VCaP (cell line): ENCODE results near the gene APOA1.

ENCODE experiments used
- H3K27ac ChIP-seq: fragments of 450-650 bp; 2 replicates; pipeline ENCODE4 v1.5.1; 2017
- TF ChIP-seq, protein P1 (sequence below): fragments of 450-650 bp; conservative IDR thresholded peaks from 2 replicates; pipeline ENCODE4 v1.5.1; 2017; ENCODE audit warnings: mild to moderate bottlenecking, moderate library complexity

The APOA1 gene

DNA sequence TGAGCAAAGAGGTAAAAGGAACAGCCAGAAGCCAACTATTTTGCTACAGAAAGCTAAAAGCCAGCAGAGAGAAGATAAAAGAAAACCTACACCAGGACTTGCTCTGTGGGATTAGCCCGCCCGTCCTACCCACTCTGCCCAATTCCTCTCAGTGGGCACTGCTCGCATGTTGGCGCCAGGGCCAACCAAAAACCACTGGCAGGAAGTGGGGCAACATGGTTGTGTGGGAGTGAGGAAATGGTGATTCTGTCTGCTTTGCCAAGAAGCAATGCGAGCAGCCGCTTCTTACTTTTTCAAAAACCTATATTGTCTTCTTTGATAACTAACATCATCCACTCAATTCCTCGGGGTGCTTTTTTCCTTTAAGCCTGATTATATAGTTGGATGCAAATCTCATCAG, 14.2 kb upstream of the APOA1 start:
- TF ChIP-seq, protein P1, sequence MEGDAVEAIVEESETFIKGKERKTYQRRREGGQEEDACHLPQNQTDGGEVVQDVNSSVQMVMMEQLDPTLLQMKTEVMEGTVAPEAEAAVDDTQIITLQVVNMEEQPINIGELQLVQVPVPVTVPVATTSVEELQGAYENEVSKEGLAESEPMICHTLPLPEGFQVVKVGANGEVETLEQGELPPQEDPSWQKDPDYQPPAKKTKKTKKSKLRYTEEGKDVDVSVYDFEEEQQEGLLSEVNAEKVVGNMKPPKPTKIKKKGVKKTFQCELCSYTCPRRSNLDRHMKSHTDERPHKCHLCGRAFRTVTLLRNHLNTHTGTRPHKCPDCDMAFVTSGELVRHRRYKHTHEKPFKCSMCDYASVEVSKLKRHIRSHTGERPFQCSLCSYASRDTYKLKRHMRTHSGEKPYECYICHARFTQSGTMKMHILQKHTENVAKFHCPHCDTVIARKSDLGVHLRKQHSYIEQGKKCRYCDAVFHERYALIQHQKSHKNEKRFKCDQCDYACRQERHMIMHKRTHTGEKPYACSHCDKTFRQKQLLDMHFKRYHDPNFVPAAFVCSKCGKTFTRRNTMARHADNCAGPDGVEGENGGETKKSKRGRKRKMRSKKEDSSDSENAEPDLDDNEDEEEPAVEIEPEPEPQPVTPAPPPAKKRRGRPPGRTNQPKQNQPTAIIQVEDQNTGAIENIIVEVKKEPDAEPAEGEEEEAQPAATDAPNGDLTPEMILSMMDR = no peak
- H3K27ac ChIP-seq = peak overlapping the region; percentile 83

- TF ChIP-seq, protein P1 = no peak
- H3K27ac ChIP-seq = no peak overlapping the region
Observed at GRCh38 chr11:116849486-116849885, 12.1 kb upstream of the APOA1 start.

DNA sequence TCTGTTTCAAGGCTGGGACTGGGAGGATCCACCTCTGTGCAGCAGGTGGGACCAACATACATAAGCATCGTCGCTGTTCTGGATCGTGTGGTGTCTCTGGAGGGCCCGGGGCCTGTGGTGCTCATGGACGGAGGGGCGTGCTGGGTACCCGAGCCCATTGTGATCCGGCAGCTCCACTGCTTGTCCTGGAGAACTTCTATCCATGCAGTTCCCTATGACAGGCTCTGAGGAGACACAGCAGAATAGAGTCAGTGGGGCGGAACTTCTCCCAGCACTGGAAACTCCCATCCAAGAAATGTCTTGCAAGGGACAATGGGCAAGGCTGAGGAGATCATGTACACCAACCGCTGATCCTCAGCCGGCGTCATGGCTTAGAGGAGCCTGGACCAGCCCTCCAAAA, 11.6 kb upstream of the APOA1 start:
- no peak overlapping the region for H3K27ac ChIP-seq
- TF ChIP-seq, protein P1 = no peak

- no peak overlapping the region for H3K27ac ChIP-seq
- TF ChIP-seq, protein P1 = no peak
Observed at GRCh38 chr11:116847612-116848011, 10.2 kb upstream of the APOA1 start.

- no peak overlapping the region for H3K27ac ChIP-seq
- TF ChIP-seq, protein P1 = no peak
Observed at GRCh38 chr11:116844722-116845121, 7.3 kb upstream of the APOA1 start.

GRCh38 chr11:116843661-116844060, 6.2 kb upstream of the APOA1 start:
- TF ChIP-seq, protein P1 = no peak
- no peak overlapping the region for H3K27ac ChIP-seq

DNA sequence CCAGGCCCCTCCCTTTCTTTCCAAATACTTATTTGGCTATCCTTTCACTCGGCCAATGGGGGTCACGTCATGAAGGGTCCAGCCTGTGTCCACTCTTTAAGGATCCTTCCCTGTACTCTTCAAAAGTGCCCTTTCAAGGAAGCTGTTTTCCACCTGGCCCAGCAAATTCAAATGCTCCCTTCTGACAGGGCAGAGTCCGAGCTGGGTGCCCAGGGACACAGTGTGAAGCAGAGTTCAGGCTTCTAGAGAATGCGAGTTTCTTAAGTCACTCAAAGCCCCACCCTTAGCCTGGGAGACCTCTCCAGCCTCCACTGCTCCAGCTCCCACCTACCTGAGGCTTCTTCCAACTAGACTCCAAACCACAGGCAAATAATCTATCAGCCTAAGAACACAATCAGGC, 5.5 kb upstream of the APOA1 start:
- TF ChIP-seq, protein P1 = no peak
- no peak overlapping the region for H3K27ac ChIP-seq

- TF ChIP-seq, protein P1 = no peak
- H3K27ac ChIP-seq = no peak overlapping the region
Observed at GRCh38 chr11:116842117-116842516, 4.7 kb upstream of the APOA1 start.
